ENCODE measurements around the gene ATP2B2. TPM values are rescaled to one million over a fixed set of nuclear protein-coding genes. Genes with fewer than 3 reads are reported as not detected.

Gene ATP2B2
- total RNA-seq, 2 donors from 2014 or later, result 0.06 TPM; not detected in 1

DNA sequence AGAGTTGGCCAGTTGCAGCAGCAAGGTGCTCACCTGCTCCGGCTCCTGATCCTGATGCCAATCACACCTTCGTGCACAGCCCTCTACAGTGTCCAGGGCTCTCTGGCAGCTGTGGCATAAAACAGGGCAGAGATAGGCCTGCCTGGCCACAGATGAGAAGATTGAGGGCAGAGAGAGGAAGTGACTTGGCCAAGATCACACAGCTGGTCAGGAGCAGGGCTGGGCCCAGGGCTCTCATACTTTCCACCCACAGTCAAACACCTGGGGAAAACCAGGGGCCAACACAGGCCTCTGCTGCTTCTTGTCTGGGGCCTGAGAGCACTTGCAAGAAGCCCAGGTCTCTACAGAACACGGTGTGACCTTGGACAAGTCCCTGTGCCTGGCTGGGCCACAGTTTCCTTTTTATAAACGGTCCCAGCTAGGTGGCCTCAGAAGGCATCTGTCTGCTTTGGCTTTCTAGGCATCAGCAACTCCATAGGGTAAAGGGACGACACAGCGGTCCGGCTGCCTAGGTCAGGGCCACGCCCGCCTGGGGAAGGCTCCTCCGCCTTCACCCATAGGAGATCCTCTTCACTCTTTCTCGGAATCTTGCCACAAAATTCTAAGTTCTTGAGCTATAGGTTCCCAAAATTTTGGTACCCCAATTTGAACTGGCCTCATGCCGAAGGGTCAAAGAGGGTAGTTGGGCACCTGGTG lies 3.1 kb downstream of the ATP2B2 start:
- no peak for DNase-seq
- intact Hi-C loops (cut with DNase I, micrococcal nuclease), result no loop called here
- ATAC-seq, result no peak

GRCh38 chr3:10501664-10502052 lies 3.7 kb downstream of the ATP2B2 start:
- intact Hi-C loops (cut with DNase I, micrococcal nuclease), result no loop called here
- DNase-seq, result no peak
- no peak for ATAC-seq

DNA sequence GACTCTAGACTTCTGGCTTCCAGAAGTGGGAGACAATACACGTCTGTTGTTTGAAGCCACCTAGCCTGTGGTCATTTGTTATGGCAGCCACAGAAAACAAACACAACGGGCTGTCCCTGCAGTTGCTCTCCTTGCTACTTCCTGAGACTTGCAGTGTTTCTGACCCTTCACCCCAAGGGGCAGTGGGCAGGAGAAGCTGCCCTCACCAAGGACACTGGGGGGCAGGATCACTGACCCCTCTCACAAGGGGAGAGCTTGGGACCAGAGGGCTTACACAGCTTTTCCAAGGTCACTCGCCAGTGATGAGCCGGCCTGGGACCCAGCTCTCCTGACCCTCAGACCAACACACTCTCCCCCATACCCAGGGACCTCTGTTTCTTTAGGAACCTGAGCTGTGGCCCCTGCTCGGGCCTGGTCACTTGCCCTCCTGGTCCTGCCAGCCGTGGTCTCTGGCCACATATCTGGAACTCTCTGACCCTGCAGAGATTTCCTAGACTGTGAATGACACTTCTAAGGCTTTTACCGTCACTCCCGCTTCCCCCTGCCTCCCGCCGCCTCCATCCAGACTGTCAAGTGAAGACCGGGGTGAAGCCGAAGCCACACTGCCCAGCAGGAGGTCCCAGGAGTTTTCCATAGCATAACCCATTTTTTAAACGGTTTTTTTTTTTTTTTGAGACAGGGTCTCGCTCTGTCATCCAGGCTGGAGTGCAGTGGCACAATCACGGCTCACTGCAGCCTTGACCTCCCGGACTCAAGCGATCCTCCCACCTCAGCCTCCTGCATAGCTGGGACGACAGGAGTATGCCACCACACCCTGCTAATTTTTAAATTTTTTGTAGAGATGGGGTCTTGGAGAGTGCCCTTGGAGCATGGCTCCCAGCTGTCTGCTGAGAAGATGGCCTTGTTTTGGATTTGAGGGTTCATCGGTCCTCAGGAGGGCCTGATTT lies 4.4 kb downstream of the ATP2B2 start:
- no peak for ATAC-seq
- intact Hi-C loops (cut with DNase I, micrococcal nuclease), result no loop called here
- DNase-seq, result no peak

DNA sequence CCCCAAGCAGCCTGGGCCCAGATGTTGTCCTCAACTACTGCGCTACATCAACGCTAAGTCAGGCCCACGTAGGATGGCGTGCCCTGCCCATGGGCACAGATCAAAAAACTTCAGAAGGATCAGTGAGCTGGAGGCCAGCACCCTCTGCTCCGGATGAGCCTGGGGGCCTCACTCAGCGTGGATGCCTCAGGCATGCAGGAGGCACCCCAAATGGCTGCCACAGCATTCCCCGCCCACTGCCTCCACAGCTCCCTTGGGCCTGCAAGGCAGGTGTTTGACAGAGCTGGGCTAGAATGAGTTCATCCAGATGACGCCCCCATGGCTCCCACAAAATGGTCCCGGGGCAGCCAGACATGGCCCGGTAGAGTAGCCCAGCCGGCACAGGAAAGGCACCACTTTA lies 7.1 kb downstream of the ATP2B2 start:
- intact Hi-C loops (cut with DNase I, micrococcal nuclease), result no loop called here
- no peak for DNase-seq
- ATAC-seq, result no peak

GRCh38 chr3:10497439-10497838 lies 7.9 kb downstream of the ATP2B2 start:
- no peak for ATAC-seq
- intact Hi-C loops (cut with DNase I, micrococcal nuclease), result no loop called here
- DNase-seq, result no peak

DNA sequence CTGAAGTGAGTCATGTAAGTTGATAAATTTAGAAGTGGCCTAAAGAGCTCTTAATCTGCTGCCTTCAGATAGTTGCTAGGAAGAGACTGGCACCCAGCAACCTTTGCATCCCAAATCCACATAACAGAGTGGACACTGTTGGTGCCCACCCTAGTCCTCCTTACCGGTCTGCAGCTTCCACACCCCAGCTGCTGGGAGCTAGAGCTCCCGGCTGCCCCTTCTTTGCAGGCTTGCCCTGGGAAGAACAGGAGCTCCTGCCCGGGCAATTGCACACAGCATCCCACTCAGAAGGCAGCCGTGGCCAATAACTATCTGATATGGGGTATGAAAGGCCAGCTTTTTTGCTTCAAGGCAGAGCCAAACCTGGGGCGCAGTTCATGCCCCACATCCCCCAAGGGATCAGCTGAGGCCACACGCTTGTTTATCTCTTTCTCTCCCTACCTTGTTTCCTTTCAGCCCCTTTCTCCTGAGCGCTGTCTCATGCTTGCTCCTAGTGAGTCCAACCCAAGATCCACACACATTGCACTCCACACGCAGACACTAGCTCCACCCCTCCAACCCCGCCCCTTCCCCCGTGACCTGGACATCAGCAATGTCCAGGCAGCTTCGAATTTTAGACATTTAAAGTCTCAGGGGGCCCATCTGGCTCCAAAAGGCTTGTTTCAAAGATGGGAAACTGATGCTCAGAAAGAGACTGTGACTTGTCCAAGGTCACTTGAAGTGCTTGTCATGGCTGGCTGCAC lies 9.1 kb downstream of the ATP2B2 start:
- no peak for ATAC-seq

GRCh38 chr3:10495614-10496013 lies 9.8 kb downstream of the ATP2B2 start:
- no peak for DNase-seq
- no peak for ATAC-seq
- intact Hi-C loops (cut with DNase I, micrococcal nuclease), result no loop called here

More for the DNA sequence above, 9.1 kb downstream of the ATP2B2 start:
- DNase-seq, result no peak
- intact Hi-C loops (cut with DNase I, micrococcal nuclease), result no loop called here

- no peak for DNase-seq
- intact Hi-C loops (cut with DNase I, micrococcal nuclease), result no loop called here
- ATAC-seq, result peak; percentile 42
Observed at GRCh38 chr3:10495003-10495402, 10.4 kb downstream of the ATP2B2 start.

DNA sequence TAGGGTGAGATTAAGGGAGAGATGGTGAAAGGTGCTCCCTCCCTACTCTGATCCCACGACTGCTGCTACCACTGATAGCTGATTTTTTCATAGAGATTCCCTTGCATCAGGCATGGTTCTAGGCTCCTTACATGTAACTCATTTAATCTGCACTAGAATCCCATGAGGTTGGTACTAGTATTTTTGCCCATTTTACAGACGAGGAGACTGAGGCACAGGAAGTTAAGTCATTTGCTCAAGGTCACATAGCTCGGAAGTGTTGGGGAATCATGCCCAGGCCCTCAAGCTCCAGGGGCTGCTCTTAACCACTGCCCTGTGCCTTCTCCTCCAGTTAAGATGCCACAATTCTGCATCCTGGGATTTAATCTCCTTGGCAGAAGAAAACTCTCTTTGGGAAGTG lies 11.2 kb downstream of the ATP2B2 start:
- DNase-seq (no peak), ATAC-seq (no peak)
- intact Hi-C loops (cut with DNase I, micrococcal nuclease), result no loop called here

DNA sequence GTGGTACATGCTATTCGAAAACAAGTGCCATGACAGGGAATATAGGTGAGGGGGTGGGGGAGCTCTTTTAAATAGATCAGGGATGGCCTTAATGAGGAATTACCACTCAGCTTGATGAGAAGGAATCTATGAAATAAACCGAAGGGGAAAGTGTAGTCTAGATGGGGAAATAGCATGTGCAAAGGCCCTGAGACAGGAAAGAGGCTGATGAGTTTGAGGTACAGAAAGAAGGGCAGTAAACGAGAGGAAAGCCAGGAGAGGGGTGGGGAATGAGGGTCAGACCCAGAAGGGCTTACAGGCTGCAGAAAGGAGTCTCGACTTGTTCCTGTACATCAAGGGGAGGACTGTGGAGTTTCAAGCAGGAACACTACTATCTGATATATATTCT lies 12.2 kb downstream of the ATP2B2 start:
- intact Hi-C loops (cut with DNase I, micrococcal nuclease), result no loop called here

GRCh38 chr3:10492364-10493201 lies 12.8 kb downstream of the ATP2B2 start:
- DNase-seq, result no peak
- intact Hi-C loops (cut with DNase I, micrococcal nuclease), result no loop called here
- ATAC-seq, result no peak

More for the DNA sequence above, 12.2 kb downstream of the ATP2B2 start:
- ATAC-seq (no peak), DNase-seq (no peak)

GRCh38 chr3:10489746-10490483 lies 15.5 kb downstream of the ATP2B2 start:
- DNase-seq (no peak), ATAC-seq (no peak)
- intact Hi-C loops (cut with DNase I, micrococcal nuclease), result no loop called here

DNA sequence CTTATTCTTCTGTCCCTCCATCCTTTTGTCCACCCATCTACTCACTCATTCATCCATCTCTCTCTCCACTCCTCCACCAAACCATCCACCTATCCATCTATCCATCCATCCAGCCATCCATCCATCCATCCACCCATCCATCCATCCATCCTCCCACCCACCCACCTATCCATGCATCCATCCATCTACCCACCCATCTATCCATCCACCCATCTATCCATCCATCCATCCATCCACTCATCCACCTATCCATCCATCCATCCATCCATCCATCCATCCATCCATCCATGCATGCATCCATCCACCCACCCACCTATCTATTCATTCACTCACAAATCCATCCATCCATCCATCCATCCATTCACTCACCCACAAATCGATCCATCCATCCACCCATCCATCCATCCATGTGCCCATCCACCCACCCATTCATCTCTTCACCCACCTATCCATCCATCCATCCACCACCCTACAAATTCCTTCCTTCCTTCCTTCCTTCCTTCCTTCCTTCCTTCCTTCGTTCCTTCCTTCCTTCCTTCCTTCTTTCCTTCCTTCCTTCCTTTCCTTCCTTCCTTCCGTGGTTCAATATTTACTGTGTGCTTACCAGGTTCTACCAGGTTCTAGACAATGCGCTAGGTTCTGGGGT lies 17.3 kb downstream of the ATP2B2 start:
- ATAC-seq, result no peak
- intact Hi-C loops (cut with DNase I, micrococcal nuclease), result no loop called here

DNA sequence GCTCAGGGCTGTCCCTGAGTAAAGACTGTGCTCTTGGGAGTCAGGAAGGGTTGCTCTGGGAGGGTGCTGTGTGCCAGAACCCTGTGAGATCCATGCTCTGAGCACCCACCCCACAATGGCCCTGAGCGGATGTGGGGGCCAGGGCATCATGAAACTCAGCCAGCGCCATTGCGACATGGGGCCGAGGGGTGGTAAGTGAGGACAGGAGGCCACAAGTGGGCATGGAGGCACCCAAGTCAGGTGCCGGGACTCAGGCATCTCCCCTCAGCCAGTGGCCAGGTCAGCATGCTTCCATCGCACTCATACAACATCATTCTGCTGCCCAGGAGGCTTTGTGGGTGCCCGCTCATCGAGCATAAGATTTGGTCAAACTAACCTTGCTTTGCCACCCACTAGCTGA lies 19.6 kb downstream of the ATP2B2 start:
- intact Hi-C loops (cut with DNase I, micrococcal nuclease), result no loop called here
- no peak for ATAC-seq
- no peak for DNase-seq

More for the DNA sequence above, 17.3 kb downstream of the ATP2B2 start:
- DNase-seq, result no peak

- ATAC-seq, result no peak
- intact Hi-C loops (cut with DNase I, micrococcal nuclease), result no loop called here
Observed at GRCh38 chr3:10485380-10485779, 20.0 kb downstream of the ATP2B2 start.

DNA sequence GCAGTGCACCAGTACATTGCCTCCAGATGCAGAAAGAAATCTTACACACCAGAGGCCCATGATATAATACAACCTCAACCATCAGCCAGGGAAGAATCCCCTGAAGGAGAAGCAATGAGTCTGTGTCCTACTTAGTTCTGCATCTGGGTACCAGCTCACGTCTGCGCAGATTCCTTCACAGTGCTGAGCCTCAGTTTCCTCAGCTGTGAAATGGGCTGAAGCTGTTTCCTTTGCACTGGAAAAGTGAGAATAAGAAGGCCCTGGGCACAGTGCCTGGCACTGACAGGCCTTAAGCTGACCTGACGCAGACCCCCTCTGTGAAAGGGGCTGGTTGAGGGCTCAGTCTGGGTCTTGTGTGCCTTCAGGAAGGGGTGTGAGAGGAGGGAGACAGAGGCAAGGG lies 20.7 kb downstream of the ATP2B2 start:
- no peak for ATAC-seq
- intact Hi-C loops (cut with DNase I, micrococcal nuclease), result no loop called here
- no peak for DNase-seq

More at GRCh38 chr3:10485380-10485779, 20.0 kb downstream of the ATP2B2 start:
- no peak for DNase-seq

DNA sequence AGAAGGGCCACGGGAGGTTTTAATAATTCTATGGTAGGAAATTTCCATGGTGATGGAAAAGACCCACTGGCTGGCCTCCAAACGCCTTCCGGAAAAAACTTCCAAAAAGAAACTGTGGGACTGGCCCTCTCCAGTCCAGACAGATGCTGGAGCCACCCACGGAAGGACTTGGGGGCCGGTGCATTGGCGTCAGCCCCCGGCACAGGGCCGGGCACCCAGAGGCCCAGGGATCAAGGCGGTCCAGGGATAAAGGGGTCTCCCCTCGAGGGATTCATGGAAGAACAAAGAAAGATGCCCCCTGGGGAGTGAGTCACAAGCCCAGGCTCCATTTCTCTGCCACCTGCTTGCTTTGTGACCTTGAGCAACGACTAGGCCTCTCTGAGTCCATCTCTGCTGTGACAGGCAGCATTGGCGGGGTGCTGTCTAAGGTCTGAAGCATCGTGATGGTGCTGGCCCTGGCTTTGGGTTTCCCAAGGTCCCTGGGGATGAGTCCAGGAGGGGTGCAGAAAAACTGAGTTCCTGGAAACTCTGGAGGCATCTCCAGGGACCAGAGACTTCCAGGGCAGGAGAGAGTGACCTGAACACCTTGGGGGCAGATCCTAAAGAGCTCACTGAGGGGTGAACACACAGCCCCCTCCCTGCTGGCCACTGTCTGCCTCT lies 21.6 kb downstream of the ATP2B2 start:
- ATAC-seq (no peak), DNase-seq (no peak)
- intact Hi-C loops (cut with DNase I, micrococcal nuclease), result no loop called here

Data from left colon (tissue), 2 donors.